Suprapubic skin (tissue), 3 donors: Measurements from ENCODE around the gene ERCC6L.

Experiments used
- POLR2A ChIP-seq, 2 donors: fragments of 450-650 bp; IDR thresholded peaks; one replicate each; pipeline ENCODE4 v1.6.1; 2017; ENCODE audit warnings: antibody characterized with exemption in 2 of 2, mild to moderate bottlenecking in 2 of 2, moderate library complexity in 2 of 2
- TF ChIP-seq, protein P1 (sequence below), 2 donors: fragments of 200-600 bp in 1 of 2; fragments of 450-650 bp in 1 of 2; sonication (generic) in 1 of 2; IDR thresholded peaks; one replicate each; pipeline ENCODE4 v1.5.1; 2016 to 2019; ENCODE audit warnings: antibody characterized with exemption in 2 of 2, mild to moderate bottlenecking in 1 of 2, moderate library complexity in 1 of 2

DNA sequence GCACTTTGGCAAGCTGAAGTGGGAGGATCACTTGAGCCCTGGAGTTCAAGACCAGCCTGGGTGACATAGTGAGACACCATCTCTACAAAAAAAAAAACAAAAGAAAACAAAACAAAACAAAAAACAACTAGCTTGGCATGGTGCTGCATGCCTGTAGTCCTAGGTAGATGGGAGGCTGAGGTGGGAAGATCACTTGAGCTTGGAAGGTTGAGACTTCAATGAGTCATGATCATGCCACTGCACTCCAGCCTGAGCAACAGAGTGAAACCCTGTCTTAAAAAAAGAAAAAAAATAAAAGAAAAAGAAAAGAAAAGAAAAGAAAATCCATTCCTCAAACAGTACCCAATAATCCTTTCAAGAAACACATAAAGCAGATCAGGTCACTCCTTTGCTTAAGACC lies 14.9 kb upstream of the ERCC6L start:
- TF ChIP-seq, protein P1, sequence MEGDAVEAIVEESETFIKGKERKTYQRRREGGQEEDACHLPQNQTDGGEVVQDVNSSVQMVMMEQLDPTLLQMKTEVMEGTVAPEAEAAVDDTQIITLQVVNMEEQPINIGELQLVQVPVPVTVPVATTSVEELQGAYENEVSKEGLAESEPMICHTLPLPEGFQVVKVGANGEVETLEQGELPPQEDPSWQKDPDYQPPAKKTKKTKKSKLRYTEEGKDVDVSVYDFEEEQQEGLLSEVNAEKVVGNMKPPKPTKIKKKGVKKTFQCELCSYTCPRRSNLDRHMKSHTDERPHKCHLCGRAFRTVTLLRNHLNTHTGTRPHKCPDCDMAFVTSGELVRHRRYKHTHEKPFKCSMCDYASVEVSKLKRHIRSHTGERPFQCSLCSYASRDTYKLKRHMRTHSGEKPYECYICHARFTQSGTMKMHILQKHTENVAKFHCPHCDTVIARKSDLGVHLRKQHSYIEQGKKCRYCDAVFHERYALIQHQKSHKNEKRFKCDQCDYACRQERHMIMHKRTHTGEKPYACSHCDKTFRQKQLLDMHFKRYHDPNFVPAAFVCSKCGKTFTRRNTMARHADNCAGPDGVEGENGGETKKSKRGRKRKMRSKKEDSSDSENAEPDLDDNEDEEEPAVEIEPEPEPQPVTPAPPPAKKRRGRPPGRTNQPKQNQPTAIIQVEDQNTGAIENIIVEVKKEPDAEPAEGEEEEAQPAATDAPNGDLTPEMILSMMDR (IDR thresholded peaks at IDR 0.05) = no peak
- TF ChIP-seq POLR2A (IDR thresholded peaks at IDR 0.05) = no peak
